Progenitor cell of endocrine pancreas (in vitro differentiated cells): ENCODE results near the gene EPB41L4B. TPM values are rescaled to one million over a fixed set of nuclear protein-coding genes. Genes with fewer than 3 reads are reported as not detected.

Source experiments
- DNase-seq: peaks from one replicate; pipeline ENCODE4 v3.0.0; 2021; ENCODE audit warnings: low spot score; ENCODE audit not compliant: unreplicated experiment
- H3K27ac Mint-ChIP-seq: 2 replicates; pipeline ENCODE4 v1.8.0; 2021; ENCODE audit warnings: mild to moderate bottlenecking, moderate library complexity, mixed read lengths
- H3K27me3 Mint-ChIP-seq: 2 replicates; pipeline ENCODE4 v1.8.0; 2021; ENCODE audit warnings: mixed read lengths
- H3K36me3 Mint-ChIP-seq: 2 replicates; pipeline ENCODE4 v1.8.0; 2022; ENCODE audit warnings: mixed read lengths; ENCODE audit not compliant: insufficient read depth
- H3K4me1 Mint-ChIP-seq: 2 replicates; pipeline ENCODE4 v1.8.0; 2021; ENCODE audit warnings: low read depth, mixed read lengths
- H3K4me3 Mint-ChIP-seq: 2 replicates; pipeline ENCODE4 v1.8.0; 2021; ENCODE audit warnings: low read depth, mild to moderate bottlenecking, moderate library complexity, mixed read lengths
- H3K9me3 Mint-ChIP-seq: 2 replicates; pipeline ENCODE4 v1.8.0; 2021; ENCODE audit warnings: low read depth, mixed read lengths
- CTCF ChIP-seq: fragments of 200-600 bp; sonication (generic); IDR thresholded peaks from one replicate; pipeline ENCODE4 v1.5.0; 2021; ENCODE audit warnings: antibody characterized with exemption, mild to moderate bottlenecking; ENCODE audit not compliant: unreplicated experiment
- total RNA-seq: library from RNA; stranded (reverse); gene quantifications from 2 replicates; pipeline ENCODE4 v1.2.1, GENCODE V29; 2021

The EPB41L4B gene
- total RNA-seq, 1 donor from 2014 or later = 7.7 TPM

GRCh38 chr9:109206670-109207069, 114.2 kb downstream of the EPB41L4B start:
- Mint-ChIP-seq H3K9me3 (no peaks in the 10 kb centered on the region), H3K36me3 (no peaks in the 10 kb centered on the region)
- DNase-seq = no peak

GRCh38 chr9:109205526-109205925, 115.3 kb downstream of the EPB41L4B start:
- Mint-ChIP-seq H3K4me1 (peaks cover 15% of the 10 kb centered on the region), H3K27me3 (peaks cover 4% of the 10 kb centered on the region), H3K27ac (no peak overlapping the region), H3K9me3 (no peaks in the 10 kb centered on the region), H3K36me3 (no peaks in the 10 kb centered on the region), H3K4me3 (no peak overlapping the region)
- TF ChIP-seq CTCF = no peak
- no peak for DNase-seq

More at GRCh38 chr9:109206670-109207069, 114.2 kb downstream of the EPB41L4B start:
- Mint-ChIP-seq H3K4me1 (peaks cover 15% of the 10 kb centered on the region), H3K27ac (no peak overlapping the region), H3K27me3 (peaks cover 4% of the 10 kb centered on the region), H3K4me3 (no peak overlapping the region)
- TF ChIP-seq CTCF = peak; percentile 15

- Mint-ChIP-seq H3K36me3 (no peaks in the 10 kb centered on the region), H3K9me3 (no peaks in the 10 kb centered on the region), H3K4me3 (no peak overlapping the region), H3K4me1 (peaks cover 18% of the 10 kb centered on the region), H3K27me3 (peaks cover 4% of the 10 kb centered on the region), H3K27ac (peak overlapping the region; percentile 77)
- no peak for DNase-seq
- no peak for TF ChIP-seq CTCF
Observed at GRCh38 chr9:109203761-109204360, 117.0 kb downstream of the EPB41L4B start.

GRCh38 chr9:109199676-109200075, 121.2 kb downstream of the EPB41L4B start:
- TF ChIP-seq CTCF = no peak
- peaks cover 13% of the 10 kb centered on the region for H3K4me1 Mint-ChIP-seq

GRCh38 chr9:109198736-109199382, 122.0 kb downstream of the EPB41L4B start:
- H3K27ac Mint-ChIP-seq = no peak overlapping the region
- H3K27me3 Mint-ChIP-seq = peaks cover 6% of the 10 kb centered on the region
- TF ChIP-seq CTCF = no peak
- H3K9me3 Mint-ChIP-seq = no peaks in the 10 kb centered on the region
- peaks cover 9% of the 10 kb centered on the region for H3K4me1 Mint-ChIP-seq
- no peaks in the 10 kb centered on the region for H3K36me3 Mint-ChIP-seq
- no peak overlapping the region for H3K4me3 Mint-ChIP-seq
- DNase-seq = no peak

More at GRCh38 chr9:109199676-109200075, 121.2 kb downstream of the EPB41L4B start:
- H3K27me3 Mint-ChIP-seq = peaks cover 4% of the 10 kb centered on the region
- H3K36me3 Mint-ChIP-seq = no peaks in the 10 kb centered on the region
- H3K27ac Mint-ChIP-seq = no peak overlapping the region
- no peak overlapping the region for H3K4me3 Mint-ChIP-seq
- no peak for DNase-seq
- H3K9me3 Mint-ChIP-seq = no peaks in the 10 kb centered on the region
